Mesenchymal stem cell (in vitro differentiated cells and primary cell): Measurements from ENCODE around the gene MGME1.

Experiments used
- DNase-seq: peaks from one replicate; pipeline ENCODE4 v3.0.0-alpha.2; 2013
- H2AFZ ChIP-seq: one replicate; pipeline ENCODE4 v1.6.1; 2013; ENCODE audit warnings: low read depth, mild to moderate bottlenecking, control low read depth, inconsistent platforms, low read length, moderate library complexity
- H2AK5ac ChIP-seq: 2 replicates; pipeline ENCODE4 v1.6.1; 2013; ENCODE audit warnings: low read length, moderate library complexity, mild to moderate bottlenecking, inconsistent platforms; ENCODE audit not compliant: severe bottlenecking
- H2BK120ac ChIP-seq: one replicate; pipeline ENCODE4 v1.6.1; 2013; ENCODE audit warnings: low read depth, mild to moderate bottlenecking, inconsistent platforms, low read length, moderate library complexity
- H2BK12ac ChIP-seq, 2 experiments: one replicate each; pipeline ENCODE4 v1.6.1; 2013; ENCODE audit warnings: inconsistent platforms in 2 of 2, low read length in 2 of 2, mild to moderate bottlenecking in 2 of 2, moderate library complexity in 2 of 2, control low read depth in 1 of 2
- H2BK15ac ChIP-seq: one replicate; pipeline ENCODE4 v1.6.1; 2013; ENCODE audit warnings: mild to moderate bottlenecking, low read depth, inconsistent platforms; ENCODE audit not compliant: poor library complexity, severe bottlenecking
- H2BK5ac ChIP-seq: 2 replicates; pipeline ENCODE4 v1.6.1; 2013; ENCODE audit warnings: low read depth, mild to moderate bottlenecking, low read length, control low read depth, inconsistent platforms; ENCODE audit not compliant: poor library complexity, severe bottlenecking
- H3K14ac ChIP-seq, 2 experiments: one replicate each; pipeline ENCODE4 v1.6.1; 2013; ENCODE audit warnings: inconsistent platforms in 2 of 2, low read length in 2 of 2, control low read depth in 1 of 2, mild to moderate bottlenecking in 1 of 2, moderate library complexity in 1 of 2
- H3K18ac ChIP-seq, 2 experiments: one replicate each; pipeline ENCODE4 v1.6.1; 2013; ENCODE audit warnings: inconsistent platforms in 2 of 2, low read length in 2 of 2, control low read depth in 1 of 2, low read depth in 1 of 2, mild to moderate bottlenecking in 1 of 2
- H3K23ac ChIP-seq, 2 experiments: one replicate each; pipeline ENCODE4 v1.6.1; 2013; ENCODE audit warnings: inconsistent platforms in 2 of 2, low read length in 2 of 2, mild to moderate bottlenecking in 2 of 2, moderate library complexity in 2 of 2, control low read depth in 1 of 2
- H3K27ac ChIP-seq: 2 replicates; pipeline ENCODE4 v1.5.1; 2013; ENCODE audit warnings: mild to moderate bottlenecking, moderate library complexity, low read length, control low read depth, inconsistent platforms; ENCODE audit not compliant: poor library complexity, severe bottlenecking
- H3K27me3 ChIP-seq, 2 experiments: 2 replicates each; pipeline versions ENCODE4 v1.6.1 to v1.7.0; 2013; ENCODE audit warnings: low read length in 2 of 2, mild to moderate bottlenecking in 2 of 2, moderate library complexity in 2 of 2, control low read depth in 1 of 2, inconsistent platforms in 1 of 2; ENCODE audit not compliant: control insufficient read depth in 1 of 2, insufficient read depth in 1 of 2
- H3K36me3 ChIP-seq, 2 experiments: 2 replicates each; pipeline versions ENCODE4 v1.6.1 to v1.7.0; 2013; ENCODE audit warnings: low read length in 2 of 2, control low read depth in 1 of 2, inconsistent platforms in 1 of 2, low read depth in 1 of 2, mild to moderate bottlenecking in 1 of 2; ENCODE audit not compliant: insufficient read depth in 2 of 2, control insufficient read depth in 1 of 2
- H3K4ac ChIP-seq, 2 experiments: one replicate each; pipeline ENCODE4 v1.6.1; 2013; ENCODE audit warnings: inconsistent platforms in 2 of 2, low read length in 2 of 2, mild to moderate bottlenecking in 2 of 2, moderate library complexity in 2 of 2, control low read depth in 1 of 2, low read depth in 1 of 2
- H3K4me1 ChIP-seq: 2 replicates; pipeline ENCODE4 v1.6.1; 2013; ENCODE audit warnings: low read depth, low read length, control low read depth; ENCODE audit not compliant: control insufficient read depth, insufficient read depth
- H3K4me2 ChIP-seq: 2 replicates; pipeline ENCODE4 v1.6.1; 2013; ENCODE audit warnings: low read length, mild to moderate bottlenecking, inconsistent platforms; ENCODE audit not compliant: poor library complexity, severe bottlenecking
- H3K4me3 ChIP-seq, 2 experiments: 2 replicates each; pipeline versions ENCODE4 v1.5.1 to v1.7.0; 2013; ENCODE audit warnings: low read length in 2 of 2, mild to moderate bottlenecking in 2 of 2, control low read depth in 1 of 2, low read depth in 1 of 2; ENCODE audit not compliant: insufficient read depth in 1 of 2
- H3K79me1 ChIP-seq: replicated peaks from 2 replicates; pipeline ENCODE4 v1.6.1; 2013; ENCODE audit warnings: mild to moderate bottlenecking, control low read depth, low read length, inconsistent platforms; ENCODE audit not compliant: poor library complexity, severe bottlenecking
- H3K9ac ChIP-seq: 2 replicates; pipeline ENCODE4 v1.7.0; 2013; ENCODE audit warnings: mild to moderate bottlenecking, low read length, moderate library complexity
- H3K9me3 ChIP-seq: 2 replicates; pipeline ENCODE4 v1.7.0; 2013; ENCODE audit warnings: mild to moderate bottlenecking, low read length; ENCODE audit not compliant: control insufficient read depth
- H4K8ac ChIP-seq: one replicate; pipeline ENCODE4 v1.6.1; 2013; ENCODE audit warnings: inconsistent platforms, mild to moderate bottlenecking, low read length, moderate library complexity
- H4K91ac ChIP-seq: one replicate; pipeline ENCODE4 v1.6.1; 2013; ENCODE audit warnings: mild to moderate bottlenecking, low read length, inconsistent platforms
- WGBS: methylation state at CpG from one replicate; pipeline ENCODE4 v1.1.7; 2013; ENCODE audit warnings: mixed read lengths; 5-methylcytosine and 5-hydroxymethylcytosine counted together

The MGME1 gene

DNA sequence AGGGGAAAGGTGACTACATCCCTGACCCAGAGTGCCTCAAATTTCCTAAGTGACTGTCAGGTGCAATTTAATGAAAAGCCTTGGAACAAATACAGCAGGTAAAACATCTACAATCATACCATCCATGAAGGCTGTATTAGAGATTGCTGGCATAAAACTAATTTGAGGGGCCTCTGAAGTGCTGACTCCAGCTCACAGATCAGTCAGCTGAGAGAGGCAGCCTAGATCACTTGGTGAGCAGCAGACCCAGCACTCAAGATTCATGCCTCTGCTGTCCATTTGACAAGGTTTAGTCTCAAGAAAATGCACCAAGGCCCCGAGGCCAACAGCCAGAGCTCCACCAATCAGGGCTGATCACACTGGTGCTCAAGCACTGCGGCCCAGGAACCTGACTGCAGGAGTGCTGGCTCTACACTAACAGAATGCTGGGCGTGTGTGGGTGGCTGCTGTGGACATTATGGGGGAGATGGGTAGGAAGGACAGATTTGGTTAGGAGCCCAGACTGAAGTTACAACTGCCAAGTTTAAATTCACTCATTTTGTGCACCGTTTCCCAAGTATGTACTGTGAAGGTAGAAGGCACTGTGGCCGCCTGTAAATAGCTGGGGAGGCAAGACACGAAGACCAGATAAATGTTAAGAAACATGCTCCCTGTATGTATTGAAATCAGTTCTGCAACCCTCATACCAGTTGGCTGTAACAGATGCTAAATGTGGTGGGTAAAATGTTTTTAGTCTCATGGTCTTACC, 28.4 kb upstream of the MGME1 start:
- H3K36me3 ChIP-seq, result peaks cover 34 to 56% of the 10 kb centered on the region in 2 experiments
- H3K4me1 ChIP-seq, result peaks cover 28% of the 10 kb centered on the region
- no peak overlapping the region for H2AFZ ChIP-seq
- no peak overlapping the region for H2BK12ac ChIP-seq
- H3K9ac ChIP-seq, result peak overlapping the region; percentile 67
- H3K9me3 ChIP-seq, result no peaks in the 10 kb centered on the region
- H3K23ac ChIP-seq, result no peak overlapping the region
- H2BK5ac ChIP-seq, result no peak overlapping the region
- H3K4me2 ChIP-seq, result no peak overlapping the region
- no peak overlapping the region for H2BK15ac ChIP-seq
- DNase-seq, result no peak
- H2BK120ac ChIP-seq, result no peak overlapping the region
- H2AK5ac ChIP-seq, result no peak overlapping the region
- H3K4me3 ChIP-seq, result no peak overlapping the region
- H3K4ac ChIP-seq, result no peak overlapping the region
- H3K18ac ChIP-seq, result no peak overlapping the region
- peaks cover 21% of the 10 kb centered on the region for H3K79me1 ChIP-seq
- WGBS, result 65% methylated on average over 6 of the region's 6 CpGs
- no peaks in the 10 kb centered on the region for H3K27me3 ChIP-seq
- H4K91ac ChIP-seq, result no peak overlapping the region
- H3K14ac ChIP-seq, result no peak overlapping the region
- no peak overlapping the region for H3K27ac ChIP-seq
- H4K8ac ChIP-seq, result no peak overlapping the region

DNA sequence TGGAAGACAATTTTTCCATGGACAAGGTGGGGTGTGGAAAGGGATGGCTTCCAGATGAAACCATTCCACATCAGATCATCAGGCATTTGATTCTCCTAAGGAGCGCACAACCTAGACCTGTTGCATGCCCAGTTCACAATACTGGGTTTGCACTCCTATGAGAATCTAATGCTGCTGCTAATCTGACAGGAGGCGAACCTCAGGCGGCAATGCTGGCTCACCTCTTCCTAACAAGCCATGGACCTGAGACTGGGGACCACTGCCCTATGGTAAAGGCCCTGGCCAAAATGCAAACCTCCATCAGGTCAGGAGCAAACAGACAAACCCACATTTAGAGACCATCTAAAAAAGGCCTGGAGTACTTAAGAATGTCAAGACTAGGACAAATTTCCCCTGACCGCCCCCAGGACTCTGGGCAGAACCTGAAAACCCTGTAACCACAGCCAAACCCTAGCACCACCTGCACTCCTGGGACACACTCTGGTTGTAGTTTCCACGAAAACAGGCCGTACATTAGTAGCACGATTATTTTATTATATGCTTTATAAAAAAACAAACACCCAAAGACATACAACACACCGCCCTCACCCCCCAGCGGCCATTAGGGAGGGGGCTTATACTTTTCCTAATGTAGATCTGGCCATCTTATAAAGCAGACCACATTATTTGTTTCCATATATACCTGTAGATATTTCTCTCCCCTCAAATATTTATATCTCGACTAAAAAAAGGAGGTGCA, 27.6 kb upstream of the MGME1 start:
- no peaks in the 10 kb centered on the region for H3K27me3 ChIP-seq
- no peak overlapping the region for H3K4me3 ChIP-seq
- H3K4me2 ChIP-seq, result no peak overlapping the region
- no peak overlapping the region for H3K18ac ChIP-seq
- no peak overlapping the region for H3K23ac ChIP-seq
- H3K9me3 ChIP-seq, result no peaks in the 10 kb centered on the region
- H3K14ac ChIP-seq, result no peak overlapping the region
- DNase-seq, result no peak
- no peak overlapping the region for H2BK15ac ChIP-seq
- H4K91ac ChIP-seq, result no peak overlapping the region
- H3K36me3 ChIP-seq, result peaks cover 40 to 65% of the 10 kb centered on the region in 2 experiments
- H3K79me1 ChIP-seq, result peaks cover 26% of the 10 kb centered on the region
- no peak overlapping the region for H2BK120ac ChIP-seq
- H3K4me1 ChIP-seq, result peaks cover 21% of the 10 kb centered on the region
- H4K8ac ChIP-seq, result no peak overlapping the region
- H2AFZ ChIP-seq, result no peak overlapping the region
- H3K27ac ChIP-seq, result no peak overlapping the region
- no peak overlapping the region for H3K4ac ChIP-seq
- H3K9ac ChIP-seq, result no peak overlapping the region
- no peak overlapping the region for H2BK5ac ChIP-seq
- no peak overlapping the region for H2BK12ac ChIP-seq
- 86% methylated on average over 9 of the region's 10 CpGs for WGBS
- H2AK5ac ChIP-seq, result no peak overlapping the region

DNA sequence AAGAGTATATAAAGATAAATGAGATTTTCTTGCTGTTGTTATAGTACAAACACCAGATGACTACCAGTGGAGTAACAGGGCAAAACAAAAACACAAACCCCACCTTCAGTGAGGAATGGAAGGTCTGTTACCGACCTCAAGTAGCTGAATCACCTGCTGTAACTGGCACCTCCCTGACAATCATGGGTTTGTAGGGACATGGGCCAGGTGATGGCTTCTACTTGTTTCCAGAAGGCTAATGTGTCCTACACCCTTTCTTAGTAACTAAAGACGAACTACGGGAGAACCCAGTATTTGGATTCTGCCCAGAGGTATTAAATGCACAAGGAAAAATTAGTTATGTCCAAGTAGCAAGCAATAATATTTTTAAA, 27.0 kb upstream of the MGME1 start:
- Histone ChIP-seq H3K9me3 (no peaks in the 10 kb centered on the region), H3K27me3 (no peaks in the 10 kb centered on the region), H2BK15ac (no peak overlapping the region), H2BK5ac (no peak overlapping the region), H4K8ac (no peak overlapping the region), H3K18ac (no peak overlapping the region), H3K4ac (no peak overlapping the region), H2BK120ac (no peak overlapping the region), H3K9ac (no peak overlapping the region), H3K4me1 (peaks cover 17% of the 10 kb centered on the region), H3K23ac (no peak overlapping the region), H3K79me1 (peaks cover 26% of the 10 kb centered on the region), H3K27ac (no peak overlapping the region), H4K91ac (no peak overlapping the region), H3K4me2 (no peak overlapping the region), H3K4me3 (no peak overlapping the region), H2BK12ac (no peak overlapping the region), H2AK5ac (no peak overlapping the region), H3K14ac (no peak overlapping the region), H3K36me3 (peaks cover 41 to 70% of the 10 kb centered on the region in 2 experiments), H2AFZ (no peak overlapping the region)
- 60% methylated on average over 1 of the region's 3 CpGs for WGBS
- DNase-seq, result no peak

DNA sequence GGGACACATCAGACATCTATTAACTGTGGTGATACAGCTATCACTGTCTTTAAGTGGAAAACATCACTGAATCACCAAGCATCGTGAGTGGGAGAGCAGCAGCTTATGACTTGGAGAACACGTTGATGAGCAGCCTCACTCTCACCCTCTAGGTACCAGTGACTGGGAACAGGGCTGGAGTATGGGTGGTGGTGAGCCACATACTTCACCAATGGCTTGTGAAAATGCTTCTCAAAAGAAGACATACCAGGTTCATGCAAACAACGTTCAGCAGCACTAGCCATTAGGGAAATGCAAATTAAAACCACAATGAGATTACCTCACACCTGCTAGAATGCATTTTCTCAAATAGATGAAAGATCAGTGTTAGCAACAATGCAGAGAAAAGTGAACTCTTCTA, 25.5 kb upstream of the MGME1 start:
- Histone ChIP-seq H3K9ac (peak overlapping the region; percentile 5), H4K91ac (no peak overlapping the region), H3K18ac (no peak overlapping the region), H4K8ac (no peak overlapping the region), H3K9me3 (no peaks in the 10 kb centered on the region), H3K27me3 (no peaks in the 10 kb centered on the region), H2AFZ (no peak overlapping the region), H3K4ac (no peak overlapping the region), H3K4me3 (no peak overlapping the region), H3K27ac (no peak overlapping the region), H3K23ac (no peak overlapping the region), H2BK120ac (no peak overlapping the region), H3K79me1 (peaks cover 30% of the 10 kb centered on the region), H3K4me1 (peaks cover 9% of the 10 kb centered on the region), H2BK15ac (no peak overlapping the region), H2BK5ac (no peak overlapping the region), H3K4me2 (no peak overlapping the region), H2AK5ac (no peak overlapping the region), H3K14ac (no peak overlapping the region), H3K36me3 (peaks cover 46 to 86% of the 10 kb centered on the region in 2 experiments), H2BK12ac (no peak overlapping the region)
- no peak for DNase-seq
- WGBS, result 52% methylated on average over 3 of the region's 3 CpGs
